HG02852 (cell line): ENCODE results near the gene PDE6H.

Experiments used
- ATAC-seq: cut with Tn5 transposase; IDR thresholded peaks from one replicate; pipeline ENCODE4 v1.9.1; 2021; ENCODE audit warnings: mild to moderate bottlenecking, moderate library complexity; ENCODE audit not compliant: unreplicated experiment

Gene PDE6H

GRCh38 chr12:14950982-14951746 lies 21.7 kb upstream of the PDE6H start:
- ATAC-seq = no peak

DNA sequence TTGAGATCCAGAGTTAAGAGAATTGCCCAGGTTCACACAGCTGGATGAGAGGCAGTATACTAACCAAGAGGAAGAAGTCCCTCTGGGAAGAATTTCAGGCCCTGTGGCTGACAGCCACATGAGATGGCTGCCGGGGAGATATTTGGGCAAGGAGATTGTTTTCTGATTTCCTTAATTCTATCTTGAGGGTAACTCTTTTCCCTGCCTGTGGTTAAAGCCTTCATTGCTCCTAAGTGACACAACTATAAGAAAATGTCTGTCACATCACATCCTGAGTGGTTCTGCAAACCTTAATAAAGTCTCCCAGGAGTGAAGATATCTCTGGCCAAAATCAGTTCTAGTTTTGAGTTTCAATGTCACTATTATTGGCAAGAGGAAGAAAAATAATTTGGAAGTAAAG lies 21.0 kb upstream of the PDE6H start:
- no peak for ATAC-seq

DNA sequence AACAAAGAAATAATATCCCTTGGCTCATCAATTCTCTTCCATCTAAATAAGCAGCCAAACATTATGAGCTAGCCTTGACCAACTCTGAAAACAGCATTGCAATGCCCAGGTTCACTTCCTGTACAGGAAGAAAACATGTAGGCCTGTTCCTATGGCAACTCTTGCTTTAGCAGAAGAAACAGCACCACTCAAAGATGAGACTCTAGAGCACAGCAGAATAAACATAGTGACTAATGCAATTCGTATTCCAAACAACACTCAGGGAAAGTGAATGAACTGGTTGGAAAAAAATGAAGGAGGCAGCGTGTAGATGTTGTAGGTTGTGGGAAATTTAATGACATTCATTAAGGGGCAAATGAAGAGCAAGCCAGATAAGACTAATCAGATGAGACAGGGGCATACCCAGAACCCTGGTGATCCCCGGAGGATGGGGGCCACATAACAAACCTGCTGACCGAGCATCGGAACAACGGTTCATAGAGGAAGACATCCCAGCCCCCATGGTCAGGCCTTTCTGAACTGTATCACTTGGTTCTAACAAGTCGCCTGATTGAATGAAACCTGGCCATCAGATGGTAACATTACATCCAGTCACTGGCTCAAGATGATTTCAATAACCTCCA lies 20.4 kb upstream of the PDE6H start:
- ATAC-seq = peak; percentile 46

GRCh38 chr12:14953752-14954151 lies 19.1 kb upstream of the PDE6H start:
- no peak for ATAC-seq

DNA sequence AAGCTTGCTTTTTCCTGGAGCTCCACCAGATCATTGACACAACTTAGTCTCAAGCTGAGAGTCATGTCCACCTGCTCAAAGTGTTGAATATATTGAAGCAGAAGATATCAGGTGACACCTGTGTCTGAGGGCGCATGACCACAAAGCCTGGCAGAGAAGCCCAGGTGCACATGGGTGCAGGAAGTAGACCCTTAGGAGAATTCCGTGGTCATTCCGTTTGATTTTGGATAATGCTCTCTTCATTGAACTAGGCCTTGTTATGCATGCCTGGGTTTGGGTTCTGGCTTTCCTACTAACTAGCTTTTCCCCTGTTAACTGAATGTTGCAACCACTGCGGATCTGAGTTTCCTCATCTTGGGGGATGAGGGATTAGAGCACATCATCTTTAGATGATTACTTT lies 18.6 kb upstream of the PDE6H start:
- no peak for ATAC-seq

DNA sequence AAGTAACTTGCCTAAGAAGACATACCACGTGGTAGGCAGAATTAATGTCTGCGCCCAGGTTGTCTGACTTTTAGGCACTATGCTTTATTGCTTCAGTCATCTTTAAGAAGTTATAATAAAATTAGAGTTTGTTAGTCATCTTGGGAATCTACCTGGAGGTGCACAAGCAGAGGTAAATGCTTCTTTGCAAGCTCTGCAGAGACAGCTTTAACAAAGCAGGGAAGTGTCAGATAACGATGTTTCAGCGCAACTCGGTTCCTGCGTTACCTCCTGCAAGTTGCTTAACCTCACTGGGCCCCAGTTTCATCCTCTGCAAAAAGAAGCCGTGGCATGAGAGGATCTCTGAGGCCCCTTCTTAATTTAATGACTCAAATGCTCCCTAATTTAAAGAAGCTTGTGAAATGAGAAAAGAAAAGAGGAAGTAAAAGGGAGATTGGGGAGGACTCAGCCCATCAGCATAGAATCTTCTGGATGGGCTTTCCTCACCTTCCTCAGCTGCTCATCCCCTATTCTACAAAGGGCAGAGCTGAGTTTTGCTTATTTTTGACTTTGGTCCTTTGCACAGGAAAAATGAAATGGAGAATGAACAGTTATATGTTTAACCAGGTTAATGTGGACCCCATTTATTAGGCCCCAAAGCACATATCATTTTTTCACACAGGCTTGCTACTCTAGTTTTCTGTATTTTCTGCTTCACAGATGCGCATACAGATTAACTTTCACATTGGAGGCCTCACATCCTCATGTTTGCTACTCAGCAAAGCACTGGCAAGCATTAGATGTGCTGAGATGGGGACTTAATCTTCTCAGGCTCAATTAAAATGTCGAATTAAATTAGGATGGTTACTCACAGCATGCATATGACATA lies 16.6 kb upstream of the PDE6H start:
- ATAC-seq = peak; percentile 34

DNA sequence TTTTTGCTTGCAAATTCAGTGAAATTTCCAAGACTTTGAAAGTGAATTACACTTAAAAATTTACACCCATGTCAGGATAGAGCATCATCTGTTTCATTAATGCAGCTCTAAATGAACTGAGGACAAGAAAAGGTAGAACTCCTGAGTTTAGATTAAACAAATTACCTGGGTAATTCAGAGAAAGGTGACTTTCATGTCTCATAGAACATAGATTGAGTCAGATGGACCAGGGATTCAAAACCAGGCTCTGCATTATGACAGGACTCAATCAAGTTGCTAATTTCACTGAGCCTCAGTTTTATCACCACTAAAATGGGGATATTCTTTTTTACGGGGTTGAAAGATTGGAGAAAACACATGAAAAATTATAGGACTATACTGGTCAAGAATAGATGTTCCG lies 15.9 kb upstream of the PDE6H start:
- ATAC-seq = no peak

DNA sequence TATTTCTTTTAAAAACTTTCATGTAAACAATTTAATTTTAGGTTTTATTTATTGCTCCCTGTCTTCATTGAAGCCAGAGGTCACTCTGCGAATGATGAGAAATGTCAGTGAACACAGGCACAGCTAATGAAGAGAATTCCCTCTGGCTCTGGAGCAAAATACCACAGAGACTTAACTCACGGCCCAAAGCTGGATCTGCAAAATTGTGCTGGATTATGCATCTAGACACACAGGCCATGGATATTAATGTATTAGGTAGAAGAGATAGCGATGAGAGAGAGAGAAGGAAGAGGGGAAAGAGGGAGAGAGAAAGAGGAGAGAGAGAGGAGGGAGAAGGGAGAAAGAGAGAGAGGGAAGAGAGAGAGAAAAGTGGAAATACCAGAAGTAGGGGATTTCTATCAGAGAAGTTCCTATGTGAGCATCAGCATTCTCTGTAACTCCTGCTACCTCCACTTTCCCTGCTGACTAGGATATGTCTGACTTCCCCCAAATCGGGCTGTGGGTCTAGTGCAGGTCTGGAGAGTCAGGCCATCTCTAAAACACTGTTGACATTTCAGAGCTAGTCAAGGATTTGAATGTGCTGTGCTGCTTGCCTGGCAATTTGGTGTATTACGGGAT lies 15.2 kb upstream of the PDE6H start:
- no peak for ATAC-seq

DNA sequence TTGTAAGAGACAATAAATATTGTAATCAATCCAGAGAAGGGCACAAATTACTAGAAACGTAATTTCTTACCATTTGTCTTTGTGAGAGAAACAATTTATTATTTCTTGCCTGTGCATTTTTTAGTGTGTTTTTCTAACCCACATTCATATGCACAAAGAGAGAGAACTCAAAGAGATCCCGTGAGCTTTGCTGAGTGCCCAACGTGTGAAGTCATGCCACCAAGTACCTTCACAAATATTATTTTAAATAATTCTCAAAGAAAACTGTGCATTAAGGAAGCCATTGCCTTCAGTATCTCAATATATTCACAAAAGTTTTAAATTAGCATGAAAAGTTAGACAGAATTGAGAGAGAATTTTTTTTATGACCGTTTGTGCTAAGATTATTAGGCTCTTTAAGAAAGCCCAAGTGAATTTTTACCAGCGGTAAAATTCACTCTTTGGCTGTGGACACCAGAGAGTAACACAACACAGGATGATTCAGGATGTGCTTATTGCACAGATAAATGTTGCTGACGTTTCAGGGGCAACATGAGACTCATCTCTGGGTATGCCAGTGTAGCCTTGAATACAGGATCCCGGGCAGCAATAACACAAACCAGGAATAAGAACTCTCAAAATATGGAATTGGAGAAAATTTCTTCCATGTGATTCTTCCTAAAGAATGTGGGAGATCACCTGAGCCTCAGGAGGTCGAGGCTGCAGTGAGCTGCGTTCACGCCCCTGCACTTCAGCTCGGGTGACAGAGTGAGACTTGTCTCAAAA lies 14.3 kb upstream of the PDE6H start:
- no peak for ATAC-seq

DNA sequence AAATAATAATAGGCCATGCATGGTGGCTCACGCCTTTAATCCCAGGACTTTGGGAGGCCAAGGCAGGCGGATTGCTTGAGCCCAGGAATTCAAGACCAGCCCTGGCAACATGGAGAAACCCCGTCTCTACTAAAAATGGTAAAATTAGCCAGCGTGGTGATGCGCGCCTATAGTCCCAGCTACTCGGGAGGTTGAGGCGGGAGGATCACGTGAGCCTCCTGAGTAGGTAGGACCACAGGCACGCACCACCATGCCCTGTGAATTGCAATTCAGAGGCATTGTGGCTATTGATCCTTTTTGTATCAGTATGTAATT lies 13.8 kb upstream of the PDE6H start:
- no peak for ATAC-seq

DNA sequence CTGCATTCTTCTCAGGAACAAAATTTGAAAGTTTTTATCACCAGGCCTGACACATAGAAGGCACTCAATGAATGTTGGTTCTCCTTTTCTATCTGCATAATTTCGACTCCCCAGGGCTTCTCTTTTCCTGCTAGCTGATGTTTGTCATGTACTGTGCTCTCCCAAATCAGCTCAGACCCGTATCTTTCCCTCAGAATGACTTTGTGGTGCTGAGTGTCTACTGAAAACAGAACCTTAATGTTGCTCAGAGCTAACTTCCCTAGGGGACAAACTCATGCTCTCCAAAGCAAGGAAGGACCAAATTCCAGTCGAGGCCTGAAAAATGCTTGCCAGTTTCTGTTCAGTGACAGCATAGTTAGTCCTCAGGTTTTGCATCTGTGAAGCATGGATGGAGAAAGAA lies 13.4 kb upstream of the PDE6H start:
- no peak for ATAC-seq

DNA sequence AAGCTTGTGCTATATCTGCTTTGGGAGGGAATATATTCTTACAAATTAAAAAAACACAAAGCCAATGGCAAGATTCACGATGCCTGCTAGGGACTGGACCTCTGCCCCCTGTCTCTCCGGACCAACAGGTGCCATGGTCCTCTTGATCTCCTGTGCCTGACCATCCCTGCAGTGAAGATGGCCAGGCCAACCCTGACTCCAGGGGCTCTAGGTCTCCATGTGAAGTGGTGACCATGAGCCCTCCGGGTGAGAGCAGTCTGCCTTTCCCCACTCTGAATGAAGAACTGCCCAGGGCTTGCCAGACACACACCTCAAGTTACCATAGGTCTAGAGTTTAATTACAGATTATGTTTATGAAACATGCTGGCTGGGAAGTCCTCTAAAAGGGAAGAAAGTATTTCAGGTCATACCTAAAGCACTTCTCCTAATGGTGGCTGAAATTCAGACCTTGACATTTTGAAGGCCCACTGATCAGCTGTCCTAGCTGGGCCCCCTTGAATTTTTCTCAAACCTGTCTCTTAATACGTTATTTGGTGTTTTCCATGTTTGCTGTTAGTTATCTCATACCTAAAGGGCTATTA lies 12.8 kb upstream of the PDE6H start:
- no peak for ATAC-seq

GRCh38 chr12:14960548-14961465 lies 12.0 kb upstream of the PDE6H start:
- ATAC-seq = peak; percentile 34

DNA sequence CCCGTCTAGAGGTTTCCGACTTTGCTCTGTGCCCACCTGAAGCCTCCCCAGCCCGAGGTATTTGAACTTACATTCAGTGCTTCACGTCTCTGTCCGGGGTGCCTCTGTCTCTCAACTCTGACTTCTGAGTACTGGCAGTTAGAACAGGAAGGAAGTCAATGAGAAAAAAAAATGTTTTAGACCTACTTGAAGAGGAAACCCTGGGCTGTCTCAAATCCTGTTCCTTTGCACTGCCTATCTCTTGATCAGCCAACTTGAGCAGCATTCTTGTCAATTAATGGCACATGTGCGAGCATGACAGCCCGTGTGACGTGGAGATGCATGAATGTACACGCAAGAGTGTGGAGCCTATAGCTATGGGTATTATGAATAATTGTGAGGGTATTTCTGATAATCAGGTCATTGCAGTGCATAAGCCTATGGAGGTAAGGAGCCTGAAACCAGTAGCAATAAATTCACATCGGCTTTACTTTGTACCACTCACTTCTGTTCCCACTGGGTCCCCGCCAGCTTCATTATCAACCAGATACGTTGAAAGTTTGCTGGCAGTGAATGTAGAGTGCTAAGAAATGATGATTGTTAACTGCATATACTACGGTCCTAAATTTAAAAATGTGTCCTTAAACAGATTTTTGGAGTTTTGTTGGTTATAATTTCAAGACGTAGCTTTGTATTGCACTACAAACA lies 11.2 kb upstream of the PDE6H start, which contains the start of gene ARHGDIB:
TSS of gene ARHGDIB (minus strand) at position 136 of the 687 bp plus-strand sequence. CDS start 10,889 bp downstream, outside the sequence.
- ATAC-seq = peak; percentile 63

- no peak for ATAC-seq
Observed at GRCh38 chr12:14962153-14962539, 10.7 kb upstream of the PDE6H start.

- ATAC-seq = no peak
Observed at GRCh38 chr12:14962797-14963196, 10.0 kb upstream of the PDE6H start.

GRCh38 chr12:14963520-14963919 lies 9.3 kb upstream of the PDE6H start:
- no peak for ATAC-seq

GRCh38 chr12:14964406-14964805 lies 8.4 kb upstream of the PDE6H start:
- ATAC-seq = no peak

DNA sequence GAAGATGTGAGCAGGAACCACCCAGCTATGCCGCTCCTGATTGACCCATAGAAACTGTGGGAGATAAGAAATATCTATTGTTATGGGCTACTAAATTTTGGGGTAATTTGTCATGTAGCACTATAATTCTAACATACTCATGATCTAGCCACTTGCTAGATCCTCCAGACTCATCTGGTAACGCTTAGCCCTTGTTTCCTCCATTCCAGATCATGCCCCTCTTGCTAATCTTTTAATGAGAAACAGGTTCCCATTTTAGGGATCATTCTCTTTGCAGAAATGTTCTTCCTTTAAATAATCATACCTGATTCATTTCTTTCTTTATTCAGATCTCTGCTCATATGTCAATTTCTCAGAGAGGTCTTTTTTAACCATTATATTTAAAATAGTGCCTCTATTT lies 7.6 kb upstream of the PDE6H start:
- ATAC-seq = no peak
